ENCODE results near the gene MAML3. TPM values are rescaled to one million over a fixed set of nuclear protein-coding genes. Genes with fewer than 3 reads are reported as not detected.

Gene MAML3
- total RNA-seq, 4 donors from 2014 or later, result 18.2 to 42.7 (median 28.6) TPM

DNA sequence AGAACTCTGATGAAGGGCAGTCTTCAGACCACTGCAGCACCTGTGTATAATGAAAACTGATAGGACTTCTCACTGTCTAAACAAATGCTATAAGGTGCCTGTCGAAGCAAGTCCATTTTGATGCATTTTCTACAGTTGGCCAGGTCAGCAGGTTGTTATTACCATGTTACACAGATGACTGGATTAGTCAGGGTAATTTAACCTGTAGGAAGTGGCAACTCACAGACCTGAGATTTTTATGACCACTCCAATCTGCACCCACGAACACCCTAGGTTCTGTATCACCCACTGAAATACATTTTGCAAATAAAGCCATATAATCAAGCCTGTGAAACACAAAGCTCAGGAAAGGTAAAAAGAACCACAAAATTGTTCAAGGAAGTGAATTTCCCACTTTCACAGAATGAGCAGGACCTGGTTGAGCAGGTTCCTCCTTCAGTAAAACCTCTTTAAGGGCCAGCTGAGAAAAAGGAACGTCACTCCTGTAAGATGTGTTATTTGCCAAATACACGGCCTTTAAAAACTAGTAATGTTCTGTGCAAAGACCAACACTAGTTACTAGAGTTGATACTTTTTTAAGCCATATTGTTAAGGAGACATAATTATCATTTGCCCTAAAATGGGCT lies 12.7 kb downstream of the MAML3 start:
- Histone ChIP-seq H3K9me3 (no peaks in the 10 kb centered on the region), H3K27me3 (no peaks in the 10 kb centered on the region), H3K4me1 (peaks cover 12% of the 10 kb centered on the region), H3K27ac (peak overlapping the region; percentile 12), H3K36me3 (no peaks in the 10 kb centered on the region), H3K4me3 (no peak overlapping the region)
- WGBS, result 55% methylated on average over 4 of the region's 4 CpGs
- DNase-seq (ENCODE audit: low spot score in 2 of 2), result no peak
- TF ChIP-seq POLR2A (IDR thresholded peaks at IDR 0.05) (no peak), POLR2AphosphoS5 (IDR thresholded peaks at IDR 0.05) (no peak), EP300 (IDR thresholded peaks at IDR 0.05) (no peak)
- TF ChIP-seq, protein P1, sequence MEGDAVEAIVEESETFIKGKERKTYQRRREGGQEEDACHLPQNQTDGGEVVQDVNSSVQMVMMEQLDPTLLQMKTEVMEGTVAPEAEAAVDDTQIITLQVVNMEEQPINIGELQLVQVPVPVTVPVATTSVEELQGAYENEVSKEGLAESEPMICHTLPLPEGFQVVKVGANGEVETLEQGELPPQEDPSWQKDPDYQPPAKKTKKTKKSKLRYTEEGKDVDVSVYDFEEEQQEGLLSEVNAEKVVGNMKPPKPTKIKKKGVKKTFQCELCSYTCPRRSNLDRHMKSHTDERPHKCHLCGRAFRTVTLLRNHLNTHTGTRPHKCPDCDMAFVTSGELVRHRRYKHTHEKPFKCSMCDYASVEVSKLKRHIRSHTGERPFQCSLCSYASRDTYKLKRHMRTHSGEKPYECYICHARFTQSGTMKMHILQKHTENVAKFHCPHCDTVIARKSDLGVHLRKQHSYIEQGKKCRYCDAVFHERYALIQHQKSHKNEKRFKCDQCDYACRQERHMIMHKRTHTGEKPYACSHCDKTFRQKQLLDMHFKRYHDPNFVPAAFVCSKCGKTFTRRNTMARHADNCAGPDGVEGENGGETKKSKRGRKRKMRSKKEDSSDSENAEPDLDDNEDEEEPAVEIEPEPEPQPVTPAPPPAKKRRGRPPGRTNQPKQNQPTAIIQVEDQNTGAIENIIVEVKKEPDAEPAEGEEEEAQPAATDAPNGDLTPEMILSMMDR (IDR thresholded peaks at IDR 0.05), result no peak

DNA sequence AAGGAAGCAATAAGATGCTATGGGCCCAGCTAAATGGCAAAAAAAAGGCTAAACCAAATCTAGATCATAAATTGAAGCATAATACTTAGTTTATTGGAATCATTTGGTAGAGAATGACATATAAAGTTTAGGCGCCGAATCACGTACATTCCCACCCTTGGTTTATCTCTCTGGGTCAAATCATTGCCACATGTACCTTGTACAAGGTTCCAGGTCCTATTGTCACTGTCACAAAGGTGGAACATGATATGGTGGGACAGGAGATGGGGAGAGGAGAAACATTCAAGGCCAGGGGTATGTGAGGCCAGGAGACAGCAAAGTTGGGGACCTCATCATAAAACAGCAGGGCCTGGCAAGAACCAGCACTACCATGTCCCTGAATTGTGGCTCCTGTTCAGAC lies 13.4 kb downstream of the MAML3 start:
- Histone ChIP-seq H3K4me1 (peaks cover 13% of the 10 kb centered on the region), H3K27me3 (no peaks in the 10 kb centered on the region), H3K4me3 (no peak overlapping the region), H3K9me3 (no peaks in the 10 kb centered on the region), H3K36me3 (no peaks in the 10 kb centered on the region), H3K27ac (peak overlapping the region; percentile 12)
- WGBS, result 95% methylated on average over 3 of the region's 3 CpGs
- TF ChIP-seq POLR2A (IDR thresholded peaks at IDR 0.05) (no peak), EP300 (IDR thresholded peaks at IDR 0.05) (no peak)
- no peak for DNase-seq (ENCODE audit: low spot score in 2 of 2)

DNA sequence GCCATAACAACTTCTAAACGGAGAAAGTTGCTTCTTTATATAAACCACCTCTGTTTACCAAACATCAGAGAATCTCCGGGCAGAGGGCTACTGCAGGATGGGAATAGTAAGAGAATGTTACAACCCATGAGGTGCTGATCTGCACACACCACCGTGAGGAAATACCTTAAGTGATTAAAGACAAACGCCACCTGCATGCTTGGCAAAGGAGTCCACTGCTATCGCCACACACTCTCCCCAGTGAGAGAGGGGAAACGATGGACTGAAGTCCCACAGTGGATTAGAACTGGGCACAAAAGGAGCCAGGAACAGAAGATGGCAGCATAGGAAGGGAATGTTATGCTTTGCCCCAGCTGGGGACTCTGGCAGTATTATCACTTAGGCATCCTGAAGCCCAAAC lies 15.6 kb downstream of the MAML3 start:
- no peaks in the 10 kb centered on the region for H3K9me3 ChIP-seq
- no peak for TF ChIP-seq EP300 (IDR thresholded peaks at IDR 0.05)
- TF ChIP-seq POLR2AphosphoS5 (IDR thresholded peaks at IDR 0.05), result no peak
- TF ChIP-seq, protein P1 (IDR thresholded peaks at IDR 0.05), result no peak
- no peak for TF ChIP-seq POLR2A (IDR thresholded peaks at IDR 0.05)
- H3K27me3 ChIP-seq, result no peaks in the 10 kb centered on the region
- no peaks in the 10 kb centered on the region for H3K36me3 ChIP-seq
- H3K27ac ChIP-seq, result no peak overlapping the region
- DNase-seq (ENCODE audit: low spot score in 2 of 2), result no peak
- peaks cover 15% of the 10 kb centered on the region for H3K4me1 ChIP-seq
- no peak overlapping the region for H3K4me3 ChIP-seq
- 79% methylated on average over 6 of the region's 6 CpGs for WGBS

DNA sequence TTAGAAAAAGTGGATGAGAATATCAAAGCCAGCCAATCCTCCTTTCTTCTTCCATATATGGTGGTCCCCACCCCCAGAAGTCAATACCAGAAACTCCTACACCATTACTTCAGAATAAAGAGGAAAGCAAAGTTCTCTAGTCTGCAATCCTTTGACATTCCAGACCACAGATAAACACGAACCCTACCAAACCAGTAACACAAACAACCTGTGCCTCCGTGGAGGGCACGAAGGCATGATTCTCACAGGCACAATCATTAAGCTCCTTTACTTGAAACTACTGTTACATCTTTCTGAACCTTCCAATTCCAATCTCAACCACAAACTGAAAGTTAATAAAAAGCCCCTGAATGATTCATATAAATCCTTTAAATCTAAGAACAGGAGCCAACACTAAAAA lies 16.3 kb downstream of the MAML3 start:
- H3K36me3 ChIP-seq, result no peaks in the 10 kb centered on the region
- no peaks in the 10 kb centered on the region for H3K27me3 ChIP-seq
- H3K9me3 ChIP-seq, result no peaks in the 10 kb centered on the region
- H3K4me1 ChIP-seq, result peaks cover 15% of the 10 kb centered on the region
- H3K27ac ChIP-seq, result no peak overlapping the region
- no peak overlapping the region for H3K4me3 ChIP-seq
- no peak for TF ChIP-seq POLR2AphosphoS5 (IDR thresholded peaks at IDR 0.05)
- no peak for TF ChIP-seq EP300 (IDR thresholded peaks at IDR 0.05)
- TF ChIP-seq POLR2A (IDR thresholded peaks at IDR 0.05), result no peak
- TF ChIP-seq, protein P1 (IDR thresholded peaks at IDR 0.05), result no peak
- 67% methylated on average over 3 of the region's 3 CpGs for WGBS
- DNase-seq (ENCODE audit: low spot score in 2 of 2), result no peak

DNA sequence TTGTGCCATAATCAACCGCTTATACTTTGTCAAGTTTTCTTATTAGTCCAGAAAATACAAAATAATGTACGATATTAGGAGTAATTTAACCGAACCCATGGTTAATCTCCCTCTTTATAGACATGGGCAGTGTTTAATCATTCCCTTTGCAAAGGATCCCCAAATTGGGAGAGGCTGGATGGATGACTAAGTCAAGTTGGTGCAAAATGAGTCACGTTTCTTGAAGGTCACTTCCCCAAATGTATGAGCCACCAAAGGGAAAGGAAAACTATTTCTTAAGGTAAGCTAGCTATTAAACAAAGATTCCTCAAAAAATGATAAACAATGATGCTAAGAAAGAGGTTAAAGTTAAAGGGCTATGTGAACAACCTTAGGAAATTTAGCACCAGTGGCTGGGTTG lies 17.5 kb downstream of the MAML3 start:
- Histone ChIP-seq H3K27ac (no peak overlapping the region), H3K4me3 (no peak overlapping the region), H3K4me1 (peaks cover 13% of the 10 kb centered on the region), H3K27me3 (no peaks in the 10 kb centered on the region), H3K36me3 (no peaks in the 10 kb centered on the region), H3K9me3 (no peaks in the 10 kb centered on the region)
- DNase-seq (ENCODE audit: low spot score in 2 of 2), result no peak
- TF ChIP-seq, protein P1 (IDR thresholded peaks at IDR 0.05), result no peak
- no peak for TF ChIP-seq POLR2A (IDR thresholded peaks at IDR 0.05)
- no peak for TF ChIP-seq POLR2AphosphoS5 (IDR thresholded peaks at IDR 0.05)
- TF ChIP-seq EP300 (IDR thresholded peaks at IDR 0.05), result no peak
- WGBS, result 80% methylated on average over 4 of the region's 4 CpGs

Data from suprapubic skin (tissue), 4 donors.